Measurements from ENCODE around the gene TELO2.
"Not testable (repeated sequence)": the region's sequence is repeated elsewhere in the genome, so short reads cannot be mapped to it uniquely, and the experiment has no call there.

The TELO2 gene

GRCh38 chr16:1475552-1476114 is 17.5 kb upstream of the TELO2 start:
- no peak for DNase-seq (ENCODE audit: low spot score)

GRCh38 chr16:1477033-1477432 is 16.1 kb upstream of the TELO2 start:
- DNase-seq (ENCODE audit: low spot score): no peak

- DNase-seq (ENCODE audit: low spot score): not testable (repeated sequence)
Measured at GRCh38 chr16:1478937-1479336, 14.2 kb upstream of the TELO2 start.

- no peak for DNase-seq (ENCODE audit: low spot score)
Measured at GRCh38 chr16:1481906-1482835, 11.0 kb upstream of the TELO2 start.

- no peak for DNase-seq (ENCODE audit: low spot score)
Measured at GRCh38 chr16:1485847-1486496, 7.2 kb upstream of the TELO2 start.

GRCh38 chr16:1486551-1487390 is 6.4 kb upstream of the TELO2 start:
- DNase-seq (ENCODE audit: low spot score): no peak

- no peak for DNase-seq (ENCODE audit: low spot score)
Measured at GRCh38 chr16:1487395-1488053, 5.6 kb upstream of the TELO2 start.

GRCh38 chr16:1488054-1488601 is 5.0 kb upstream of the TELO2 start:
- no peak for DNase-seq (ENCODE audit: low spot score)

- DNase-seq (ENCODE audit: low spot score): no peak
Measured at GRCh38 chr16:1488619-1489018, 4.5 kb upstream of the TELO2 start, which contains the start of gene PTX4. Gene PTX4, minus strand, starts transcription at chr16:1488944. Its CDS starts 35 bp downstream, at chr16:1488909.

- DNase-seq (ENCODE audit: low spot score): no peak
Measured at GRCh38 chr16:1489077-1489476, 4.1 kb upstream of the TELO2 start.

GRCh38 chr16:1491327-1491726 is 1.8 kb upstream of the TELO2 start:
- no peak for DNase-seq (ENCODE audit: low spot score)

GRCh38 chr16:1492082-1492922 is 858 bp upstream of the TELO2 start:
- DNase-seq (ENCODE audit: low spot score): no peak

- no peak for DNase-seq (ENCODE audit: low spot score)
Measured at GRCh38 chr16:1493746-1494094, 560 bp downstream of the TELO2 start.

GRCh38 chr16:1494129-1494640 is 1.0 kb downstream of the TELO2 start:
- no peak for DNase-seq (ENCODE audit: low spot score)

- no peak for DNase-seq (ENCODE audit: low spot score)
Measured at GRCh38 chr16:1494711-1495110, 1.6 kb downstream of the TELO2 start.

GRCh38 chr16:1495211-1495888 is 2.2 kb downstream of the TELO2 start:
- no peak for DNase-seq (ENCODE audit: low spot score)

GRCh38 chr16:1495889-1496262 is 2.7 kb downstream of the TELO2 start:
- no peak for DNase-seq (ENCODE audit: low spot score)

- no peak for DNase-seq (ENCODE audit: low spot score)
Measured at GRCh38 chr16:1496464-1496863, 3.3 kb downstream of the TELO2 start.

- no peak for DNase-seq (ENCODE audit: low spot score)
Measured at GRCh38 chr16:1497014-1497598, 3.9 kb downstream of the TELO2 start.
